Tibial nerve (tissue), 4 donors: ENCODE data around the gene CAMK1. TPM values are rescaled to one million over a fixed set of nuclear protein-coding genes. Genes with fewer than 3 reads are reported as not detected.

Experiments used
- DNase-seq, 2 donors: peaks; one replicate each; pipeline ENCODE4 v3.0.0-alpha.2; 2019; ENCODE audit warnings: low spot score in 2 of 2
- H3K27ac ChIP-seq, 4 donors: fragments of 200-600 bp; sonication (generic) in 3 of 4; one replicate each; pipeline ENCODE4 v1.5.1; 2017 to 2019; ENCODE audit warnings: mild to moderate bottlenecking in 1 of 4
- H3K27me3 ChIP-seq, 2 donors: fragments of 200-600 bp; sonication (generic) in 1 of 2; one replicate each; pipeline versions ENCODE4 v1.5.1 to v1.6.0; 2017 to 2019
- H3K36me3 ChIP-seq, 3 donors: fragments of 200-600 bp; sonication (generic); one replicate each; pipeline ENCODE4 v1.5.1; 2018 to 2019
- H3K4me1 ChIP-seq, 4 donors: fragments of 200-600 bp; sonication (generic) in 3 of 4; one replicate each; pipeline ENCODE4 v1.5.1; 2017 to 2019
- H3K4me3 ChIP-seq, 4 donors: fragments of 200-600 bp; sonication (generic) in 3 of 4; one replicate each; pipeline ENCODE4 v1.5.1; 2017 to 2019; ENCODE audit warnings: mild to moderate bottlenecking in 1 of 4, moderate library complexity in 1 of 4
- H3K9me3 ChIP-seq, 4 donors: fragments of 200-600 bp; sonication (generic) in 3 of 4; one replicate each; pipeline ENCODE4 v1.5.1; 2017 to 2019
- CTCF ChIP-seq, 5 experiments: fragments of 200-600 bp in 3 of 5; fragments of 450-650 bp in 2 of 5; sonication (generic) in 3 of 5; IDR thresholded peaks; one replicate each; pipeline ENCODE4 v1.5.1; 2016 to 2019; ENCODE audit warnings: antibody characterized with exemption in 5 of 5, mild to moderate bottlenecking in 3 of 5, moderate library complexity in 2 of 5
- EP300 ChIP-seq, 2 donors: sonication (generic); formaldehyde crosslinking; IDR thresholded peaks; one replicate each; pipeline ENCODE4 v1.6.1; 2017; ENCODE audit warnings: antibody characterized with exemption in 2 of 2, mild to moderate bottlenecking in 1 of 2
- POLR2A ChIP-seq, 2 donors: fragments of 450-650 bp; IDR thresholded peaks; one replicate each; pipeline ENCODE4 v1.6.1; 2017; ENCODE audit warnings: antibody characterized with exemption in 2 of 2, mild to moderate bottlenecking in 2 of 2, moderate library complexity in 2 of 2
- WGBS, 2 donors: methylation state at CpG; one replicate each; pipeline ENCODE4 v1.1.5; 2018; 5-methylcytosine and 5-hydroxymethylcytosine counted together
- total RNA-seq, 4 donors: library from RNA; depleted of rRNA; stranded (reverse); fragments of >200 nt; gene quantifications; one replicate each; pipeline ENCODE4 v1.1.0, GENCODE V29; 2016

The CAMK1 gene
- total RNA-seq, 4 donors from 2014 or later, result 60.3 to 94.8 (median 72.2) TPM

DNA sequence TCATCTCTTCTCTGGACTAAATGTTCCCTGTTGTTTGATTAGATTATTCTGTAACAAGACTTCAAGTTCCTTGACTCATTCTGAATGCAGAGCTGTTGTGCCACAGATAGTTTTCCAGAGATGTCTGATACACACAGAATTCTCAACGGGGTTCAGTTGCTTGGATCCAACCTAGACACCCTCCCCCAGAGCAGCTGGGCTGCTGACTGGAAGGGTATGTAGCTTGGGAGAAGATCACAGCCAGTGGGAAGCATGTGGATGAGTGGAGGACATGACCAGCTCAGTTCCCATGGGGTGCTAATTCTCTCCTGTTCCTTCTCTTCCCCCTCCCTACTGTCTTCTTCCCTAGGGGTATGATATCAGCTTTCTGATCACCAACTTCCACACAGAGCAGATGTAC is 33.7 kb upstream of the CAMK1 start:
- H3K4me1 ChIP-seq, result peaks cover 0 to 3% (median 0%) of the 10 kb centered on the region in 4 donors
- no peak overlapping the region for H3K27ac ChIP-seq
- 90% methylated on average over 1 of the region's 1 CpG for WGBS, 2 donors
- no peaks in the 10 kb centered on the region for H3K9me3 ChIP-seq
- H3K36me3 ChIP-seq, result peaks cover 6 to 87% (median 53%) of the 10 kb centered on the region in 3 donors
- no peak overlapping the region for H3K4me3 ChIP-seq
- DNase-seq, result no peak
- TF ChIP-seq POLR2A (IDR thresholded peaks at IDR 0.05) (no peak), CTCF (IDR thresholded peaks at IDR 0.05) (no peak), EP300 (IDR thresholded peaks at IDR 0.05) (no peak)
- no peaks in the 10 kb centered on the region for H3K27me3 ChIP-seq

GRCh38 chr3:9800529-9800928 is 30.8 kb upstream of the CAMK1 start:
- no peak for TF ChIP-seq EP300 (IDR thresholded peaks at IDR 0.05)
- TF ChIP-seq CTCF (IDR thresholded peaks at IDR 0.05), result no peak
- no peak for TF ChIP-seq POLR2A (IDR thresholded peaks at IDR 0.05)
- H3K27me3 ChIP-seq, result no peaks in the 10 kb centered on the region
- H3K36me3 ChIP-seq, result peaks cover 6 to 95% (median 50%) of the 10 kb centered on the region in 3 donors
- no peak overlapping the region for H3K4me3 ChIP-seq
- 81 to 83% methylated on average over 5 of the region's 5 CpGs for WGBS, 2 donors
- no peak overlapping the region for H3K27ac ChIP-seq
- DNase-seq, result no peak
- H3K9me3 ChIP-seq, result no peaks in the 10 kb centered on the region
- peaks cover 0 to 20% (median 3%) of the 10 kb centered on the region in 4 donors for H3K4me1 ChIP-seq

DNA sequence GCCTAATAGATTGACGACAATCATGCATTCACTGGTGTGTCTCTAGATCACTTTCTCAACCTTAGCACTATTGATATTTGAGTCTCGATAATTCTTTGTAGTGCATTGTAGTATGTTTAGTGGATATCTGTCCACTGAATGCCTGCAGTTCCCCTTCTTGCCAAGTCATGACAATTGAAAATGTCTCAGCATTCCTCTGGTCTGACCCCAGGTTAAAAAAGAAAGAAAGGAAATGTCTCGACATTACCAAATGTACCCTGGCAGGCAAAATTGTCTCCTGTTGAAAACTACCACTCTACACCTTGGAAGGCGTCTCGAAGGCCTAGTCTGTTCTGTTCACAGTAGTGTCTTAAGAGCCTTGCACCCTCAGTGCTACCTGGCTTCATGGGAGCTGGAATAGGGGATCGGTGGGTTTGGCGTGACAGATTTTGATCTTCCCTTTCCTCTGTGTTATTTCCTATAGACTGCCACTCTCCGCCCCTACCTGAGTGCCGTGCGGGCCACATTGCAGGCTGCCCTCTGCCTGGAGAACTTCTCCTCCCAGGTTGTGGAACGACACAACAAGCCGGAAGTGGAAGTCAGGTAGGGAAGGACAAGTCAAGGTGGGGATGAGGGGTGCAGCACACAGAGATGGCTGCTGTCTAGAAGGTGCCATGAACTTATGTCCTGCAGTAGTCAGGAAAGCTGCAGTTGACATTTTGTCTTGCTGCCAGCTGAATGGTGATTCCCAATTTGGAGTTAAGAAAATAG is 27.6 kb upstream of the CAMK1 start:
- no peak overlapping the region for H3K27ac ChIP-seq
- TF ChIP-seq CTCF (IDR thresholded peaks at IDR 0.05) (no peak), POLR2A (IDR thresholded peaks at IDR 0.05) (no peak), EP300 (IDR thresholded peaks at IDR 0.05) (no peak)
- H3K4me1 ChIP-seq, result peaks cover 0 to 41% (median 17%) of the 10 kb centered on the region in 4 donors
- H3K9me3 ChIP-seq, result no peaks in the 10 kb centered on the region
- H3K27me3 ChIP-seq, result no peaks in the 10 kb centered on the region
- peaks cover 4 to 70% (median 29%) of the 10 kb centered on the region in 3 donors for H3K36me3 ChIP-seq
- WGBS, 2 donors, result 92% methylated on average over 12 of the region's 12 CpGs
- DNase-seq, result no peak
- no peak overlapping the region for H3K4me3 ChIP-seq

- no peaks in the 10 kb centered on the region for H3K27me3 ChIP-seq
- no peak overlapping the region for H3K4me3 ChIP-seq
- H3K9me3 ChIP-seq, result no peaks in the 10 kb centered on the region
- TF ChIP-seq EP300 (IDR thresholded peaks at IDR 0.05) (no peak), CTCF (IDR thresholded peaks at IDR 0.05) (no peak), POLR2A (IDR thresholded peaks at IDR 0.05) (no peak)
- H3K4me1 ChIP-seq, result peaks cover 0 to 60% (median 28%) of the 10 kb centered on the region in 4 donors
- 77 to 85% methylated on average over 5 of the region's 5 CpGs for WGBS, 2 donors
- DNase-seq, result no peak
- H3K36me3 ChIP-seq, result peaks cover 4 to 61% (median 19%) of the 10 kb centered on the region in 3 donors
- H3K27ac ChIP-seq, result no peak overlapping the region
Observed at GRCh38 chr3:9795207-9795606, 25.5 kb upstream of the CAMK1 start.

GRCh38 chr3:9794400-9794799 is 24.7 kb upstream of the CAMK1 start:
- peaks cover 2 to 61% (median 11%) of the 10 kb centered on the region in 3 donors for H3K36me3 ChIP-seq
- DNase-seq, result no peak
- WGBS, 2 donors, result 93 to 96% methylated on average over 11 of the region's 11 CpGs
- peaks cover 0 to 60% (median 28%) of the 10 kb centered on the region in 4 donors for H3K4me1 ChIP-seq
- no peaks in the 10 kb centered on the region for H3K9me3 ChIP-seq
- H3K27me3 ChIP-seq, result no peaks in the 10 kb centered on the region
- TF ChIP-seq EP300 (IDR thresholded peaks at IDR 0.05), result no peak
- TF ChIP-seq POLR2A (IDR thresholded peaks at IDR 0.05), result no peak
- TF ChIP-seq CTCF (IDR thresholded peaks at IDR 0.05), result no peak
- H3K4me3 ChIP-seq, result peak overlapping the region in 1 of 4 donors; percentile 99
- no peak overlapping the region for H3K27ac ChIP-seq
